ENCODE data around the gene UROC1. TPM values are rescaled to one million over a fixed set of nuclear protein-coding genes. Genes with fewer than 3 reads are reported as not detected.

UROC1 gene
- total RNA-seq, 1 experiment from 2014 or later, result not detected

- ChIA-PET POLR2A (no interaction called here), CTCF (interaction anchor here (0.7 kb wide), 1 partner anchor 1043 kb away, joined by 3 read pairs; no protein-coding TSS in a partner anchor)
- no peaks in the 10 kb centered on the region for H3K27me3 ChIP-seq (replicated peaks; ENCODE audit: control insufficient read depth, insufficient read depth, low read length)
- no TSS peak for BruUV-seq (replicated peaks)
- no peaks in the 10 kb centered on the region for H3K9me3 ChIP-seq
- no peak for TF ChIP-seq CTCF (IDR thresholded peaks at IDR 0.05; ENCODE audit: insufficient read depth in 1 of 2, low read depth in 1 of 2, low read length in 1 of 2, severe bottlenecking in 1 of 2, unreplicated experiment in 1 of 2)
- intact Hi-C loops (cut with micrococcal nuclease; ENCODE audit: unreplicated experiment), result no loop called here
- Mint-ChIP-seq H3K27ac (ENCODE audit: unreplicated experiment) (no peak overlapping the region), H3K9me3 (ENCODE audit: unreplicated experiment) (no peaks in the 10 kb centered on the region), H3K4me3 (ENCODE audit: unreplicated experiment) (no peak overlapping the region), H3K36me3 (ENCODE audit: insufficient read depth, unreplicated experiment) (no peaks in the 10 kb centered on the region), H3K27me3 (ENCODE audit: insufficient read depth, unreplicated experiment) (no peaks in the 10 kb centered on the region), H3K4me1 (ENCODE audit: low read depth, unreplicated experiment) (no peaks in the 10 kb centered on the region)
- no peak overlapping the region for H3K4me3 ChIP-seq (ENCODE audit: low read depth, low read length)
- H3K36me3 ChIP-seq (ENCODE audit: control insufficient read depth, insufficient read depth, low read length), result no peaks in the 10 kb centered on the region
- DNase-seq, result no peak
- H3K4me1 ChIP-seq, result no peaks in the 10 kb centered on the region
These were observed 33.4 kb downstream of the UROC1 start for GRCh38 chr3:126484148-126484547.

- intact Hi-C loops (cut with micrococcal nuclease; ENCODE audit: unreplicated experiment), result no loop called here
- no peaks in the 10 kb centered on the region for H3K4me1 Mint-ChIP-seq (ENCODE audit: low read depth, unreplicated experiment)
- CTCF ChIA-PET, result no interaction called here
- H3K4me3 ChIP-seq (ENCODE audit: low read depth, low read length), result no peak overlapping the region
- H3K36me3 Mint-ChIP-seq (ENCODE audit: insufficient read depth, unreplicated experiment), result no peaks in the 10 kb centered on the region
- no peaks in the 10 kb centered on the region for H3K9me3 Mint-ChIP-seq (ENCODE audit: unreplicated experiment)
- no peak overlapping the region for H3K4me3 Mint-ChIP-seq (ENCODE audit: unreplicated experiment)
- no peak for DNase-seq
- H3K27me3 ChIP-seq (replicated peaks; ENCODE audit: control insufficient read depth, insufficient read depth, low read length), result no peaks in the 10 kb centered on the region
- H3K36me3 ChIP-seq (ENCODE audit: control insufficient read depth, insufficient read depth, low read length), result no peaks in the 10 kb centered on the region
- no peaks in the 10 kb centered on the region for H3K4me1 ChIP-seq
- no peaks in the 10 kb centered on the region for H3K27me3 Mint-ChIP-seq (ENCODE audit: insufficient read depth, unreplicated experiment)
- no peak for TF ChIP-seq CTCF (IDR thresholded peaks at IDR 0.05; ENCODE audit: insufficient read depth in 1 of 2, low read depth in 1 of 2, low read length in 1 of 2, severe bottlenecking in 1 of 2, unreplicated experiment in 1 of 2)
- POLR2A ChIA-PET, result no interaction called here
- no TSS peak for BruUV-seq (replicated peaks)
- H3K9me3 ChIP-seq, result no peaks in the 10 kb centered on the region
- no peak overlapping the region for H3K27ac Mint-ChIP-seq (ENCODE audit: unreplicated experiment)
These were observed 34.2 kb downstream of the UROC1 start for GRCh38 chr3:126483321-126483761.

- Histone ChIP-seq H3K36me3 (ENCODE audit: control insufficient read depth, insufficient read depth, low read length) (no peaks in the 10 kb centered on the region), H3K27me3 (replicated peaks; ENCODE audit: control insufficient read depth, insufficient read depth, low read length) (no peaks in the 10 kb centered on the region), H3K4me1 (no peaks in the 10 kb centered on the region), H3K4me3 (ENCODE audit: low read depth, low read length) (no peak overlapping the region), H3K9me3 (no peaks in the 10 kb centered on the region)
- H3K9me3 Mint-ChIP-seq (ENCODE audit: unreplicated experiment), result no peaks in the 10 kb centered on the region
- ChIA-PET POLR2A (no interaction called here), CTCF (no interaction called here)
- TF ChIP-seq CTCF (IDR thresholded peaks at IDR 0.05; ENCODE audit: insufficient read depth in 1 of 2, low read depth in 1 of 2, low read length in 1 of 2, severe bottlenecking in 1 of 2, unreplicated experiment in 1 of 2), result no peak
- no peak overlapping the region for H3K27ac Mint-ChIP-seq (ENCODE audit: unreplicated experiment)
- no peaks in the 10 kb centered on the region for H3K4me1 Mint-ChIP-seq (ENCODE audit: low read depth, unreplicated experiment)
- DNase-seq, result no peak
- no TSS peak for BruUV-seq (replicated peaks)
- H3K36me3 Mint-ChIP-seq (ENCODE audit: insufficient read depth, unreplicated experiment), result no peaks in the 10 kb centered on the region
- intact Hi-C loops (cut with micrococcal nuclease; ENCODE audit: unreplicated experiment), result no loop called here
- H3K4me3 Mint-ChIP-seq (ENCODE audit: unreplicated experiment), result no peak overlapping the region
- H3K27me3 Mint-ChIP-seq (ENCODE audit: insufficient read depth, unreplicated experiment), result no peaks in the 10 kb centered on the region
These were observed 34.9 kb downstream of the UROC1 start for GRCh38 chr3:126482503-126483255.

Measured in Caco-2 (cell line).